NCI-H146 treated with DMSO at 0.1 percent for 48 hours (cell line): ENCODE results near the gene GNAQ.
"Not testable (repeated sequence)": the region's sequence is repeated elsewhere in the genome, so short reads cannot be mapped to it uniquely, and the experiment has no call there.

Experiments
- DNase-seq: peaks from one replicate; lab custom pipeline; 2025; ENCODE audit not compliant: unreplicated experiment; lab: John Stamatoyannopoulos, UW

GNAQ gene

GRCh38 chr9:77907585-77907984 is 124.0 kb downstream of the GNAQ start:
- DNase-seq, result no peak

- no peak for DNase-seq
These were observed 124.6 kb downstream of the GNAQ start for GRCh38 chr9:77906991-77907390.

GRCh38 chr9:77903666-77904285 is 127.8 kb downstream of the GNAQ start:
- DNase-seq, result no peak

GRCh38 chr9:77901771-77902170 is 129.8 kb downstream of the GNAQ start:
- DNase-seq, result no peak

- no peak for DNase-seq
These were observed 130.6 kb downstream of the GNAQ start for GRCh38 chr9:77901018-77901417.

GRCh38 chr9:77899679-77900354 is 131.8 kb downstream of the GNAQ start:
- no peak for DNase-seq

- DNase-seq, result no peak
These were observed 132.7 kb downstream of the GNAQ start for GRCh38 chr9:77898864-77899263.

GRCh38 chr9:77896938-77897667 is 134.5 kb downstream of the GNAQ start:
- no peak for DNase-seq

GRCh38 chr9:77896269-77896937 is 135.2 kb downstream of the GNAQ start:
- DNase-seq, result no peak

- no peak for DNase-seq
These were observed 137.9 kb downstream of the GNAQ start for GRCh38 chr9:77893706-77894105.

GRCh38 chr9:77892955-77893514 is 138.6 kb downstream of the GNAQ start:
- DNase-seq, result no peak

- no peak for DNase-seq
These were observed 139.4 kb downstream of the GNAQ start for GRCh38 chr9:77892171-77892570.

- DNase-seq, result no peak
These were observed 140.3 kb downstream of the GNAQ start for GRCh38 chr9:77891128-77891800.

GRCh38 chr9:77887662-77888061 is 143.9 kb downstream of the GNAQ start:
- no peak for DNase-seq

GRCh38 chr9:77885104-77885672 is 146.4 kb downstream of the GNAQ start:
- no peak for DNase-seq

- no peak for DNase-seq
These were observed 147.5 kb downstream of the GNAQ start for GRCh38 chr9:77883846-77884771.

GRCh38 chr9:77883133-77883532 is 148.5 kb downstream of the GNAQ start:
- DNase-seq, result no peak

- no peak for DNase-seq
These were observed 149.3 kb downstream of the GNAQ start for GRCh38 chr9:77882294-77882693.

GRCh38 chr9:77881634-77882033 is 150.0 kb downstream of the GNAQ start:
- not testable (repeated sequence) for DNase-seq
